Cerebellar cortex (tissue), 1 donor: Measurements from ENCODE around the gene SASH1.
"Not testable (repeated sequence)": the region's sequence is repeated elsewhere in the genome, so short reads cannot be mapped to it uniquely, and the experiment has no call there.

ENCODE experiments used
- DNase-seq: peaks from one replicate; pipeline ENCODE4 v3.0.0-alpha.2; 2015; ENCODE audit warnings: low spot score

The SASH1 gene

DNA sequence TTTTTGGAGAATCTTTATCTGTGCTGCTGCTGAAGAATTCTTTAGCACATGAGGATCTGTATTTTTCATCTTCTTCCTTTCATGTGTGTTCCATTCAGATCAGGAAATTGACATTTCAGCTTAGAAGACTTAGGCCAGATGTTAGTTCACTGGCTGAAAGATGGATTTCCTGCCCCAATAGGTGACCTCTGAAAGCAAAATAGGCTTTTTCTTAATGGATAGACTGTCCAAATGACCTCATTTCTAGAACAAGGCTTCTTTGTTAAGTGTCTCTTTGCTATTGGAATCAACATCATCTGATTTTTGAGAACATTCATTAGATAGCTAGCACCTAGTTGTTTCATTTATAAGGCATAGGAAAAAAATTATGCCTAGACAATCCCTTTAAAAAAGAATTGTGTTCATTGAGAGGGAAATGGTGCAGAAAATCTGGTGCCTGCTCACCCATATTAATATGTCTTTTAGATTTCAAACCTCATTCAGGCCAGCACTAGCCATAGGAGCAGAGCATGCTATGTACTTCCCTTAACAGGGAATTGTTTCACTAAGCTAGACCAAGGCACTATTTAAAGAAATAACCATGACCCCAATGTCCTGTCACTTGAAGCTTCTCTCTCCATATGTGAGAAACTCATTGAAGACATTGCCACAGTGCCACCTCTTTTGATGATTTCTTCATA is 13.6 kb upstream of the SASH1 start:
- DNase-seq, result no peak

GRCh38 chr6:148329596-148330381 is 12.8 kb upstream of the SASH1 start:
- no peak for DNase-seq

DNA sequence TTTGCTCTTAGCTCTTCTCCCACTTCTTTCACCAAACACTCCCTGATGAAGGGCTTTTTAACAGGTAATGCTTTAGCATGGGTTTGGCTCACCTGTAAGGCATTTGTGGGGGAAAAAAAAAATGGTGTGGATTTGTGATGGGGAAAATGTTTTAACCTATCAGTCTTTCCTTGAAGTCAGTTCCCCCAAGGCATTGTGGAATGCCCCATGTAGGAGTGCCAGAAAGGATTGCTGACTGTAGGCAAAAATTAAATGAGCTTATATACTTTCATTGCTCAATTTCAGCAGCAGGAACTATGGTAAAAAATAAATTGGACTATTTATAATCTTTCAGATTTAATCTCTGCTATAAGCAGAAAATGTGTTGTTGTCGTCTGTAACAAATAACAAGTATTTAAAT is 10.6 kb upstream of the SASH1 start:
- no peak for DNase-seq

GRCh38 chr6:148336901-148337300 is 5.7 kb upstream of the SASH1 start:
- DNase-seq, result no peak

DNA sequence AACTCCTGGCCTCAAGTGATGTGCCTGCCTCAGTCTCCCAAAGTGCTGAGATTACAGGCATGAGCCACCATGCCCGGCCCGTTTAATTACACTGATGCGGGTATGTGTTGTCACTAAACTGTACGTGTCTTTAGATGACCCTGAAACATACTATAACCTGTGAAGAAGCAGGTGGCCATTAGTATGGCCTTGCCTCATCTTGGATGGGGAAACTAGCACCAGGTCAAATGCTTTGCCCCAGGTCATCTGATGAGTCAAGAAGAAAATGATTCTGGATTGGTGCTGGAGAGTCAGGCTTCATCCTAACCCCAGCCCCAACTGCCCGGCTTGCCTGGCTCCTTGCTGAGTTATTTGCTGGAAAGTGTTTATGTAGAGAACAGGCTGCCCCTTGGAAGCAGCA is 2.9 kb upstream of the SASH1 start:
- DNase-seq, result no peak

DNA sequence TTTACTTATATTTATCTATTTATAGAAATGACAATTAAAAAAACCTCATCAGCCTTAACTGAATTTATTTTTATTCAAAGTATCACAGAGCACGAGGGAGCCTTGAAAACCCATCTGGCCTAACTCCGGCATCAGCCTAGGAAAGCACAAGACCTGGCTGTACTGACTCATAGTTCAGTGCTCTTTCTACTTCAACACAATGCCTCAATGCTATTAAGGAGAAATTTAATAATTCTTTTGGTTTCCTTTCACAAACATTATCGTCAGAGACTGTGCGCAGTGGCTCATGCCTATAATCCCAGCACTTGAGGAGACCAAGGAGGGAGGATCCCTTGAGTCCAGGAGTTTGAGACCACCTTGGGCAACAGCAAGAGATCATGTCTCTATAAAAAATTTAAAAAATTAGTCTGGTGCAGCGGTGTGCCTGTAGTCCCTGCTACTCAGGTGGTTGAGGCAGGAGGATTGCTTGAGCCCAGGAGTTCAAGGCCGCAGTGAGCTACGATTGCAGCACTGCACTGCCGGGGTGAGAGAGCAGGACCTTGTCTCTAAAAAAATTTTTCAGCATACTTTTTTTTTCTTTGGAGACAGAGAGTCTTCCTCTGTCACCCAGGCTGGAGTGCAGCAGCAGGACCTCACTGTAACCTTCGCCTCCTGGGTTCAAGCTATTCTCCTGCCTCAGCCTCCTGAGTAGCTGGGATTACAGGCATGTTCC is 1.9 kb upstream of the SASH1 start:
- DNase-seq, result no peak

DNA sequence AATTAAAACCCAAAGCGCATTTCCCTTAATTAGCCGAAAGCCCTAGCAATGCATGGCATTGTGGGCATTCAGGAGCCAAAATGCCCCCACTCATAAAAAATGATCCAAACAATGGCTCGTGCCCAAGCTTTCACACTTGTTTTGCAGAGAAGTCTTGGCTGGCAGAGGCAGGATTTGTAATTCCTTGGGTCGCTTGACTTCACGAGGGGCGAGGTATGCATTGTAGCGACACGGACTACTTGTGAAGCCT is 613 bp upstream of the SASH1 start:
- DNase-seq, result no peak

- DNase-seq, result no peak
Measured at GRCh38 chr6:148343047-148343782, 577 bp downstream of the SASH1 start.

DNA sequence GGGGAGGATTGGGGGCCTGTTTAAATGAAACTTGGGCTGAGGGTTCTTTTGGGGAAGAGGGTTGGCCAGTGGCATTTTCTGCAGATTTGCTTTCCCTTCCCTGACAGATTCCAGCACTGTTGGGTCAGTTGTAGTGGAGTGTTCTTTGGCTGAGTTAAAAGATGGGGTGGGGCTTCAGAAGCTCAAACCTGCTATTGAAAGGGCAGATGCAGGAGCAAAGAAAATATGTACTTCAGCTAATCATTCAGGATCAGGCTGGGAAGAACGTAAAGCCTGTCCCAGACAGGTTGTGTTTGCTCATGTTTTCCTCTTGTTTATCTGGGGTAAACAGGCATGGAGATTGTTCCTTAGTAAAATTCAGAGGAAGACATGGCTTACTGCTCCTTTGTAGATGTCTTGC is 2.5 kb downstream of the SASH1 start:
- no peak for DNase-seq

- no peak for DNase-seq
Measured at GRCh38 chr6:148345578-148345977, 2.9 kb downstream of the SASH1 start.

- no peak for DNase-seq
Measured at GRCh38 chr6:148346681-148347440, 4.2 kb downstream of the SASH1 start.

DNA sequence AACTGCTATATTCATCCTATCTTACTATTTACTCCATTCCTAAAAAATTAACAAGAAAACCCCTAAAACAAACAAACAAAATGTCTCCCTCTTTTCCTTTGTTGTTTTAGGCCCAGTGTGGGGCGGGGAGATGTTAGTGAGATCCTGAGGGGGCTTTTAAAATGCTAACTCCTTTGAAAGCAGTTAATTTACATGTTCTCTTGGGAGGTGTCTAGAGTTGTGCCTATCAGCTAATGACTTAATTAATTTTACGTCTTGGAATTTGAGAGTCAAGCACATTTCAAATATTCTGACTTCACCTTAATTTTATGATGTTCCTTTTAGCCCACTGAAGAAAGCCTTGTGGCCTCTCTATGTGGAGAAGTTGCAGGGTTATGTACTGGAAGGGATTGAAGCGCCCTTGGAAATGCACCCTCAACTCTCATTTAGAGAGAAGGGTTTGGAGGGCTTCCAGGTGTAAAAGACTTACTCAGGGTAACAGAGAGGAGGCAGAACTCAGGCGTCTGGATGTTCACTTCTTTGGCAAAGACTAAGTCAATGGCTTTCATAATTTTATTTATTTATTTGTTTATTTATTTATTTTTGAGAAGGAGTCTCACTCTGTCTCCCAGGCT is 4.9 kb downstream of the SASH1 start:
- no peak for DNase-seq

GRCh38 chr6:148348335-148348734 is 5.7 kb downstream of the SASH1 start:
- no peak for DNase-seq

- no peak for DNase-seq
Measured at GRCh38 chr6:148348778-148349177, 6.1 kb downstream of the SASH1 start.

DNA sequence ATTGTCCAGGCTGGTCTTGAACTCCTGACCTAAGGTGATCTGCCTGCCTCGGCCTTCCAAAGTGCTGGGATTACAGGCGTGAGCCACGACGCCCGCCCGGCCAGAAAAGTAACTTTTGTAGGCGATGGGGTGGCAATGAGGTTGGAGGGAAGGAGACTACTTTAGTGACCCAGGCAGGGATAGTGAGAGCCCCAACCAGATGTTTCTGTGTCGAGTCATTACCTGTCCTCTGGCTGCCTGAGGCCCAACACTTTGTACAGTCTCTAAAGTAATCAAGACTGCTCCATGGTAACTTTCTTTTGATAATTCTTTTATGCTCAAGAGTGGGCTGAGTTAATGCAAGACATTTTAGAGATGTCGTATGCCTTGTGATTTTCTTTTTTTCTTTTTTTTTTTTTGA is 6.8 kb downstream of the SASH1 start:
- no peak for DNase-seq

GRCh38 chr6:148351309-148351708 is 8.7 kb downstream of the SASH1 start:
- no peak for DNase-seq

GRCh38 chr6:148352421-148352820 is 9.8 kb downstream of the SASH1 start:
- not testable (repeated sequence) for DNase-seq

DNA sequence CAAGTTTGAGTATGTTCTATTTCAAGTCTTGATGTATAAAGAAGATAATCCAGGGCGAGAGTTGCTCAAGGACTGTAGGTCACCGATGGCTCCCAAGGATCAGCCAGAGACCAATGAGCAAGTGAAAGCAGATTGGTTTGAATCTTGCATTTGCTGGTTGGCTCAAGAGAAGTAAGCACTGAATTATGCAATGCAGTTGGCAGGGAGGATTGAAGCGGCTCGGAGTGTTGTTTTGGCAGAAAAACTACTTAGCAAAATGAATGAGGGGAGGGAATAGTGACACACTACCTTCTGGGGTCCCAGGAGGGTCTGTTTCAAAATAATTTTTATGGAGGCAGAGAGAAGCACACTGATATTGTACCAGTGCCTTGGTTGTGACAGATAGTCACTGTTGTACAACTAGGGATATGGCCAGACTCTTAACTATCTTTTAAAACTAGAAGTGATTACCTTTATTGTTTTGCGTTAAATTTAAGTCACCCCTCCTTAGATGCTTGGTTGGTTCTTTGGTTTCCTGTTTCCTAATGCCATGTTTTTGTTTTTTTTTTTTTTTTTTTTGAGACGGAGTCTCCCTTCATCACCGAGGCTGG is 15.7 kb downstream of the SASH1 start:
- DNase-seq, result no peak

- no peak for DNase-seq
Measured at GRCh38 chr6:148359228-148359627, 16.6 kb downstream of the SASH1 start.

DNA sequence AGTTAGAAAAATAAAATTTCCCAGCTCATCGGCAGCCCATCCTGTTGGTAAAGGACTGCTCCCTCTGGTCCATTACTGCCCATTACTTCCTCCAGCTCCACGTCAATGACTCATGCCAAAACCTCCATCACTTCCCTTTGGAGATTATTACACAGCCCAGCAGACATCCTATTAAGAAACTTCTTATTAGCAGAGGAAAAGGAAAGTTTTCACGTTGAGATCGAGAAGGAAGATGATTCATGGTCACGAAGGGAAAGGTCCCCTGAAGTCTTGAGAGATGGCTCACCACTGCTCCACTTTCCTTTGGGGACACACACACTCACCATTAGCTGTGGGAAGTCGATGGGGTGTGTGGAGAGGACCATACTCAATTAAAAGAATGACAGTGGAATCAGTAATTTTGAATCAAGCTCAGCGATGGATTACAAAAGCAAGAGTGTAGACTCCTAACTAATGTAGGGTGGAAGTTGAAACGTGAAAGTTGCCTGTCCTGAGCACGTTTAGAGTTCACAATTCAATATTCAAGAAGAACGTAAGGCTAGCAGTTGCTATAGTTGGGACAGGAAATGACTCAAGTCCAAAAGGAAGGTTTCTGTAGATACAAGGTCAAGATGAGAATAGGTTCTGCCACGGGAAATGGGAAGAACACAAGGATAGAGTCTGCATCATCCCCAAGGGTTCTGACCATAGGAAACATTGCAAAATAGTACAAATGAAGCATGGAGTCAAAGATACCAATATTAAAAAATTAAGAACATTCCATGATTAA is 21.6 kb downstream of the SASH1 start:
- DNase-seq, result no peak
